Measurements from ENCODE around the gene PSMA1.
A peak's percentile ranks its signal among the peaks of the same experiment; 100 is the strongest.

The PSMA1 gene

GRCh38 chr11:14522801-14523200 is 2.6 kb upstream of the PSMA1 start:
- Histone ChIP-seq H4K91ac (ENCODE audit: low read depth, low read length, poor library complexity) (no peak overlapping the region), H2BK120ac (ENCODE audit: low read depth, low read length) (no peak overlapping the region), H3K36me3 (replicated peaks in 1 of 2; ENCODE audit: control insufficient read depth in 2 of 2, insufficient read depth in 2 of 2, low read length in 2 of 2) (peaks cover 0 to 11% of the 10 kb centered on the region in 2 donors), H3K18ac (ENCODE audit: low read length) (no peak overlapping the region), H2BK15ac (ENCODE audit: low read length) (no peak overlapping the region), H3K9ac (ENCODE audit: low read depth, low read length, poor library complexity) (no peak overlapping the region), H3K27me3 (ENCODE audit: control insufficient read depth in 3 of 3, insufficient read depth in 3 of 3, low read depth in 1 of 3, low read length in 3 of 3) (no peaks in the 10 kb centered on the region), H3K27ac (replicated peaks; ENCODE audit: low read length) (no peak overlapping the region), H3K4me3 (ENCODE audit: low read length in 2 of 2) (no peak overlapping the region), H3K23ac (ENCODE audit: low read depth, low read length, poor library complexity) (no peak overlapping the region), H2BK12ac (ENCODE audit: low read length) (no peak overlapping the region), H3K79me1 (ENCODE audit: low read depth, low read length) (no peaks in the 10 kb centered on the region), H2AFZ (ENCODE audit: low read length) (no peak overlapping the region), H3K4me1 (ENCODE audit: control insufficient read depth in 2 of 2, insufficient read depth in 1 of 2, low read depth in 1 of 2, low read length in 2 of 2) (peaks cover 1% of the 10 kb centered on the region in 2 donors), H2AK5ac (ENCODE audit: low read depth, low read length) (no peak overlapping the region), H3K14ac (ENCODE audit: low read length) (no peak overlapping the region), H3K4me2 (ENCODE audit: insufficient read depth, low read length, poor library complexity, severe bottlenecking) (no peak overlapping the region), H2BK5ac (ENCODE audit: low read length) (no peak overlapping the region), H3K4ac (ENCODE audit: low read length) (no peak overlapping the region), H4K8ac (ENCODE audit: low read depth, low read length) (no peak overlapping the region), H3K9me3 (replicated peaks in 1 of 2; ENCODE audit: control insufficient read depth in 2 of 2, insufficient read depth in 1 of 2, low read depth in 1 of 2, low read length in 2 of 2) (no peaks in the 10 kb centered on the region)
- DNase-seq (ENCODE audit: low spot score): no peak
- no CpG with 5 or more reads among the region's 1 CpG for WGBS, 2 donors (ENCODE audit: extremely low coverage in 2 of 2, insufficient read length in 2 of 2, insufficient replicate concordance in 1 of 2)

GRCh38 chr11:14522245-14522644 is 2.1 kb upstream of the PSMA1 start:
- H2AK5ac ChIP-seq (ENCODE audit: low read depth, low read length): no peak overlapping the region
- H2BK5ac ChIP-seq (ENCODE audit: low read length): no peak overlapping the region
- no peak overlapping the region for H3K4me2 ChIP-seq (ENCODE audit: insufficient read depth, low read length, poor library complexity, severe bottlenecking)
- H3K27me3 ChIP-seq (ENCODE audit: control insufficient read depth in 3 of 3, insufficient read depth in 3 of 3, low read depth in 1 of 3, low read length in 3 of 3): no peaks in the 10 kb centered on the region
- H3K4me1 ChIP-seq (ENCODE audit: control insufficient read depth in 2 of 2, insufficient read depth in 1 of 2, low read depth in 1 of 2, low read length in 2 of 2): peaks cover 1% of the 10 kb centered on the region in 2 donors
- DNase-seq (ENCODE audit: low spot score): no peak
- H3K36me3 ChIP-seq (replicated peaks in 1 of 2; ENCODE audit: control insufficient read depth in 2 of 2, insufficient read depth in 2 of 2, low read length in 2 of 2): peaks cover 0 to 16% of the 10 kb centered on the region in 2 donors
- no peak overlapping the region for H3K27ac ChIP-seq (replicated peaks; ENCODE audit: low read length)
- H3K79me1 ChIP-seq (ENCODE audit: low read depth, low read length): no peaks in the 10 kb centered on the region
- no peak overlapping the region for H3K4me3 ChIP-seq (ENCODE audit: low read length in 2 of 2)
- H3K18ac ChIP-seq (ENCODE audit: low read length): no peak overlapping the region
- no peak overlapping the region for H3K4ac ChIP-seq (ENCODE audit: low read length)
- H2BK15ac ChIP-seq (ENCODE audit: low read length): no peak overlapping the region
- no peak overlapping the region for H3K14ac ChIP-seq (ENCODE audit: low read length)
- WGBS, 2 donors (ENCODE audit: extremely low coverage in 2 of 2, insufficient read length in 2 of 2, insufficient replicate concordance in 1 of 2): no CpG with 5 or more reads among the region's 1 CpG
- no peak overlapping the region for H2AFZ ChIP-seq (ENCODE audit: low read length)
- H2BK12ac ChIP-seq (ENCODE audit: low read length): no peak overlapping the region
- H2BK120ac ChIP-seq (ENCODE audit: low read depth, low read length): no peak overlapping the region
- H3K9ac ChIP-seq (ENCODE audit: low read depth, low read length, poor library complexity): no peak overlapping the region
- no peak overlapping the region for H3K23ac ChIP-seq (ENCODE audit: low read depth, low read length, poor library complexity)
- no peak overlapping the region for H4K91ac ChIP-seq (ENCODE audit: low read depth, low read length, poor library complexity)
- no peaks in the 10 kb centered on the region for H3K9me3 ChIP-seq (replicated peaks in 1 of 2; ENCODE audit: control insufficient read depth in 2 of 2, insufficient read depth in 1 of 2, low read depth in 1 of 2, low read length in 2 of 2)
- H4K8ac ChIP-seq (ENCODE audit: low read depth, low read length): no peak overlapping the region

DNA sequence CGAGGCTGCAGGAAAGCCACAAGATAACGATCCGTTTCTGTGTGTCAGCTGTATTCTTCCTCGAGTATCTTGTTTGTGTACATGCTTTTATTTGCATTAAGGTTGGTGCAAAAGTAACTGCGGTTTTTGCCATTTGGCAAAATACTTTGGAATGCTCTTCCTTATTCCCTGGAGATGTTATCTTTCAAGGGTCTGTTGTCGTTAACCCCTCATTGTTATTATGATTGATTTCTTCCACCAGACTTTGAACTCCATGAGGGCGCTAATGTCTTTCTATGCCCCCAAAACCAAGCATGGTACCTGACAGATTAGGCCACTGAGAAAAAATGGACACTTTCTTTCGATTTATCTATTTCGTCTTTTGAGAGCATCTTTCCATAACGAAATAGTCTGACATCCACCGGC is 563 bp upstream of the PSMA1 start:
- no peak overlapping the region for H3K23ac ChIP-seq (ENCODE audit: low read depth, low read length, poor library complexity)
- no peak overlapping the region for H3K14ac ChIP-seq (ENCODE audit: low read length)
- H3K9me3 ChIP-seq (replicated peaks in 1 of 2; ENCODE audit: control insufficient read depth in 2 of 2, insufficient read depth in 1 of 2, low read depth in 1 of 2, low read length in 2 of 2): no peaks in the 10 kb centered on the region
- peak overlapping the region; percentile 63 for H3K4me2 ChIP-seq (ENCODE audit: insufficient read depth, low read length, poor library complexity, severe bottlenecking)
- no peak overlapping the region for H4K8ac ChIP-seq (ENCODE audit: low read depth, low read length)
- H3K9ac ChIP-seq (ENCODE audit: low read depth, low read length, poor library complexity): no peak overlapping the region
- peak overlapping the region; percentile 54 for H3K27ac ChIP-seq (replicated peaks; ENCODE audit: low read length)
- peaks cover 3 to 29% of the 10 kb centered on the region in 2 donors for H3K36me3 ChIP-seq (replicated peaks in 1 of 2; ENCODE audit: control insufficient read depth in 2 of 2, insufficient read depth in 2 of 2, low read length in 2 of 2)
- H3K18ac ChIP-seq (ENCODE audit: low read length): peak overlapping the region; percentile 65
- no peak overlapping the region for H3K4ac ChIP-seq (ENCODE audit: low read length)
- H2BK5ac ChIP-seq (ENCODE audit: low read length): peak overlapping the region; percentile 56
- H2BK120ac ChIP-seq (ENCODE audit: low read depth, low read length): no peak overlapping the region
- H2BK15ac ChIP-seq (ENCODE audit: low read length): no peak overlapping the region
- WGBS, 2 donors (ENCODE audit: extremely low coverage in 2 of 2, insufficient read length in 2 of 2, insufficient replicate concordance in 1 of 2): no CpG with 5 or more reads among the region's 11 CpGs
- H4K91ac ChIP-seq (ENCODE audit: low read depth, low read length, poor library complexity): no peak overlapping the region
- H3K4me3 ChIP-seq (ENCODE audit: low read length in 2 of 2): peak overlapping the region; percentile 73 to 86
- no peak overlapping the region for H2AK5ac ChIP-seq (ENCODE audit: low read depth, low read length)
- no peak for DNase-seq (ENCODE audit: low spot score)
- no peaks in the 10 kb centered on the region for H3K79me1 ChIP-seq (ENCODE audit: low read depth, low read length)
- peak overlapping the region; percentile 92 for H2AFZ ChIP-seq (ENCODE audit: low read length)
- peaks cover 1% of the 10 kb centered on the region in 2 donors for H3K4me1 ChIP-seq (ENCODE audit: control insufficient read depth in 2 of 2, insufficient read depth in 1 of 2, low read depth in 1 of 2, low read length in 2 of 2)
- H3K27me3 ChIP-seq (ENCODE audit: control insufficient read depth in 3 of 3, insufficient read depth in 3 of 3, low read depth in 1 of 3, low read length in 3 of 3): no peaks in the 10 kb centered on the region
- no peak overlapping the region for H2BK12ac ChIP-seq (ENCODE audit: low read length)

DNA sequence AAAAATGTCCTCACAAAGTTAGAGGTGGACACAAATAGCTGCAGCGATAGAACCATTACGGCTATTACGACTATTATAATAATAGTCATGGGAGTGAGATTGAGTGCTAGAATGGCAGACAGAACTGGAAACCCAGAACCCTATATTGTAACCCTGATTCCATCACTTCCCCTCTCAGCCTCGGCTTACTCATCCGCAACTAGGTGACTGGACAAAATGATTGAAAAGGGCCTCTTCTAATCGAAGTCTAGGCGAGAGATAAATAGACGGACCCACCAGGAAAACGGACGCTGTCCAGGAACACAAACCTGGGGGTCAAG is 629 bp downstream of the PSMA1 start:
- Histone ChIP-seq H3K9ac (ENCODE audit: low read depth, low read length, poor library complexity) (peak overlapping the region; percentile 94), H4K8ac (ENCODE audit: low read depth, low read length) (no peak overlapping the region), H3K27ac (replicated peaks; ENCODE audit: low read length) (peak overlapping the region; percentile 56), H2BK5ac (ENCODE audit: low read length) (peak overlapping the region; percentile 56), H2BK12ac (ENCODE audit: low read length) (no peak overlapping the region), H3K18ac (ENCODE audit: low read length) (no peak overlapping the region), H3K4me1 (ENCODE audit: control insufficient read depth in 2 of 2, insufficient read depth in 1 of 2, low read depth in 1 of 2, low read length in 2 of 2) (peaks cover 1% of the 10 kb centered on the region in 2 donors), H3K4me2 (ENCODE audit: insufficient read depth, low read length, poor library complexity, severe bottlenecking) (peak overlapping the region; percentile 58), H3K79me1 (ENCODE audit: low read depth, low read length) (no peaks in the 10 kb centered on the region), H3K4ac (ENCODE audit: low read length) (no peak overlapping the region), H2BK120ac (ENCODE audit: low read depth, low read length) (no peak overlapping the region), H3K4me3 (ENCODE audit: low read length in 2 of 2) (peak overlapping the region; percentile 86 to 93), H2AFZ (ENCODE audit: low read length) (peak overlapping the region; percentile 92), H3K9me3 (replicated peaks in 1 of 2; ENCODE audit: control insufficient read depth in 2 of 2, insufficient read depth in 1 of 2, low read depth in 1 of 2, low read length in 2 of 2) (no peaks in the 10 kb centered on the region), H3K27me3 (ENCODE audit: control insufficient read depth in 3 of 3, insufficient read depth in 3 of 3, low read depth in 1 of 3, low read length in 3 of 3) (no peaks in the 10 kb centered on the region), H3K14ac (ENCODE audit: low read length) (no peak overlapping the region), H4K91ac (ENCODE audit: low read depth, low read length, poor library complexity) (no peak overlapping the region), H3K23ac (ENCODE audit: low read depth, low read length, poor library complexity) (no peak overlapping the region), H3K36me3 (replicated peaks in 1 of 2; ENCODE audit: control insufficient read depth in 2 of 2, insufficient read depth in 2 of 2, low read length in 2 of 2) (peaks cover 5 to 40% of the 10 kb centered on the region in 2 donors), H2BK15ac (ENCODE audit: low read length) (no peak overlapping the region), H2AK5ac (ENCODE audit: low read depth, low read length) (no peak overlapping the region)
- WGBS, 2 donors (ENCODE audit: extremely low coverage in 2 of 2, insufficient read length in 2 of 2, insufficient replicate concordance in 1 of 2): no CpG with 5 or more reads among the region's 10 CpGs
- no peak for DNase-seq (ENCODE audit: low spot score)
